MG63 (cell line): ENCODE data around the gene TPMT. TPM values are rescaled to one million over a fixed set of nuclear protein-coding genes. Genes with fewer than 3 reads are reported as not detected.
"Not testable (repeated sequence)": the region's sequence is repeated elsewhere in the genome, so short reads cannot be mapped to it uniquely, and the experiment has no call there.

Experiments
- DNase-seq: peaks from one replicate; pipeline ENCODE4 v3.0.0-alpha.2; 2020
- H3K27me3 ChIP-seq: fragments of 250-450 bp; sonication (Bioruptor Pico); 2 replicates; pipeline ENCODE4 v1.5.1; 2020; ENCODE audit warnings: mild to moderate bottlenecking, moderate library complexity
- H3K36me3 ChIP-seq: fragments of 250-450 bp; sonication (Bioruptor Pico); 2 replicates; pipeline ENCODE4 v1.5.1; 2020; ENCODE audit warnings: mild to moderate bottlenecking, moderate library complexity
- H3K4me3 ChIP-seq: fragments of 250-450 bp; sonication (Bioruptor Pico); 2 replicates; pipeline ENCODE4 v1.5.1; 2020; ENCODE audit warnings: mild to moderate bottlenecking, moderate library complexity
- H3K9me3 ChIP-seq: fragments of 250-450 bp; sonication (Bioruptor Pico); 2 replicates; pipeline ENCODE4 v1.5.1; 2020; ENCODE audit warnings: mild to moderate bottlenecking, moderate library complexity
- total RNA-seq: library from RNA; depleted of rRNA; stranded (reverse); fragments of >200 nt; shearing (Covaris generic); gene quantifications from 2 replicates; pipeline ENCODE4 v1.2.3, GENCODE V29; 2014; ENCODE audit warnings: low replicate concordance; rRNA removed

The TPMT gene
- 8.3 and 9.5 TPM in 2 replicates for total RNA-seq

DNA sequence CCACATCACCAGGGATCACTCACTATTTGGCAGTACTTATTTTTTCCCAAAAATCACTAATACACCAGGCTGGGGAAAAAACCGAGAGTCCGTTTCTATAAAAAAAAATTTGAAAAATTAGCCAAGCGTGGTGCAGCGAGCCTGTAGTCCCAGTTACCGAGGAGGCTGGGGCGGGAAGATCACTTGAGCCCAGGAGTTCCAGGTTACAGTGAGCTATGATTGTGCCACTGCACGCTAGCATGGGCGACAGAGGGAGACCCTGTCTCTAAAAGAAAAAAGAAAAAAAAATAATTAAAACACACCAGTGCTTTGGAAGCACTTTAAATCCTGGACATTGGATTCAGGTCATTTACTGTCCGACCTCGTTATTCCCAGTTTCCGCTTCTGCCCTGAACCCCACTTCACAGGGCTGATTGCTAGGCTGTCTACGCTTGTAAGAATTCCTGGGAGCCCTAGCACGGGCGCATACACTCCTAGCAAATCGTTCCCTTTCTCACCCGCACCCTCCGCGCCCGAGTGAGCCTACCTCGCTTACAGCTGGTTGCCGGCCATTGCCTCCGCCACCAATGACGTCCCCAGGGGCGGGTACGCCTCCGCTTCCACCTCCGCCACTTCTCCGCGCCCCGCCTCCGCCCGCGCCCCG is at the start of gene TPMT:
TSS of gene TPMT (minus strand) at position 571 of the 643 bp plus-strand sequence. CDS start 5,950 bp downstream, outside the sequence.
- no peaks in the 10 kb centered on the region for H3K36me3 ChIP-seq
- H3K4me3 ChIP-seq = peak within 1 kb of the TSS; percentile 79
- peak; percentile 5 for DNase-seq
- H3K27me3 ChIP-seq = no peaks in the 10 kb centered on the region
- H3K9me3 ChIP-seq = no peaks in the 10 kb centered on the region

DNA sequence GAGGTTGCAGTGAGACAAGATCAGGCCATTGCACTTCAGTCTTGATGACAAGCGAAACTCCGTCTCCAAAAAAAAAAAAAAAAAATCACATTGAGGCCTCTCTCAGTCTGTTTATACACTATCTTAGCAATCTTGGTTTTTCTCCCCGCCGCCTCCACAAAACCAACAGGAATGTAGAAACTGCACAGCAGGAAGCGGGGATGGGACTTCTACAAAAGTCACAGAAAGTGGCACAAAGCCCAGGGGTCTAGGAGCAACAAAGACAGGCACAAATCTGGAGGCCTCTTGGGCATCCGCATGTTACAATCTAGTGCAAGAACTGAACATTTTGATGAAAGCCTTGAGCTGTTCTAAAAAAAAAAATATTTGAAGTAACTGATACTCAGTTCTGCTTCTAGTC is 48.9 kb upstream of the TPMT start:
- no peaks in the 10 kb centered on the region for H3K27me3 ChIP-seq

DNA sequence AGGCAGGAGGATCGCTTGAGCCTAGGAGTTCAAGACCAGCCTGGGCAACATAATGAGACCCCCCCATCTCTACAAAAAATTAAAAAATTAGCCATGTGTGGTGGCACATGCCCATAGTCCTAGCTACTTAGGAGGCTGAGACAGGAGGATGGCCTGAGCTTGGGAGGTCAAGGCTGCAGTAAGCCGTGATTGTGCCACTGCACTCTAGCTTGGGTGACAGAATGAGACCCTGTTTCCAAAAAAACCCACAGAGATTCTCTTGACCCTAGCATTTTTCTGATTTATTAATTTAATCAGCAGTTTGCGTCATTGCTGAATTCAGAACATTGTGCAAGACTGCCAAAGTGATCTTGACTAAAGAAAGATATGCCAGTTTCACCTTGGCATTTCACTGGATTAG is 37.1 kb upstream of the TPMT start:
- Histone ChIP-seq H3K27me3 (no peaks in the 10 kb centered on the region), H3K4me3 (no peak overlapping the region)

More for the DNA sequence above, 48.9 kb upstream of the TPMT start:
- H3K9me3 ChIP-seq = no peaks in the 10 kb centered on the region
- no peaks in the 10 kb centered on the region for H3K36me3 ChIP-seq
- no peak for DNase-seq
- H3K4me3 ChIP-seq = no peak overlapping the region

DNA sequence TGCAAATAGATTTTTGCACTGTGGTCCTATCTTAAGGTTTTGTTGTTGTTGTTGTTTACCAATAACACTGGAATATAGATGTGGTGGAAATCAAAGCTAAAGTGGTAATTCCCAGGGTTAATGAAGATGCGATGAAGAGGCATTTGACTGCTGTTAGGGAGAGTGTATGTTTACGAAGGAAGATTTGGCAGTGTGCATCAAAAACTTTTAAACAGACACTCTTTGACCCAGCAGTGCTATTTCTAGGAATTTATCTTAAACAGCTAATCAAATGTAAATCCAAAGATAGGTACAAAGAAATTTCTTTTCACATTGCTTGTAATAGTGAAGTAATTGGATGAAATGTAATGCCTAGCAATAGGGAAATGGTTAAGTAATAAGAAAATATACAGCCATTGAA is 34.3 kb upstream of the TPMT start:
- no peak overlapping the region for H3K4me3 ChIP-seq
- H3K36me3 ChIP-seq = no peaks in the 10 kb centered on the region
- DNase-seq = no peak
- no peaks in the 10 kb centered on the region for H3K9me3 ChIP-seq
- no peaks in the 10 kb centered on the region for H3K27me3 ChIP-seq

More for the DNA sequence above, 37.1 kb upstream of the TPMT start:
- no peaks in the 10 kb centered on the region for H3K36me3 ChIP-seq
- H3K9me3 ChIP-seq = no peaks in the 10 kb centered on the region
- DNase-seq = no peak

DNA sequence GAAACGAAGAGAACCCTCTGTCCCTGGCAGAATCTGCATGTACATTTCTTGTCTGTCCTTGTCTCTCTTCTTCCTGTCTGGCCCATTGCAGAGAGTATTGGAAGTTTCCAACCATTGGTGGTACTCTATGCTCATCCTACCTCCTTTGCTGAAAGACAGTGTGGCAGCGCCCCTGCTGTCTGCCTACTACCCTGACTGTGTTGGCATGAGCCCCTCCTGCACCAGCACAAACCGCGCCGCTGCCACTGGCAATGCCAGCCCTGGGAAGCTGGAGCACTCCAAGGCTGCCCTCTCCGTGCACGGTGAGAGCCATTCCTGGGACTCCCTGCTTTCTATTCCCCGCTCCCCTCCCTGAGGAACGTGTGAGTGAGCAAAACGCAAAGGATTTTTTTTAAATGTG is 32.8 kb upstream of the TPMT start:
- Histone ChIP-seq H3K9me3 (no peaks in the 10 kb centered on the region), H3K27me3 (no peaks in the 10 kb centered on the region), H3K4me3 (no peak overlapping the region), H3K36me3 (no peaks in the 10 kb centered on the region)
- DNase-seq = no peak

DNA sequence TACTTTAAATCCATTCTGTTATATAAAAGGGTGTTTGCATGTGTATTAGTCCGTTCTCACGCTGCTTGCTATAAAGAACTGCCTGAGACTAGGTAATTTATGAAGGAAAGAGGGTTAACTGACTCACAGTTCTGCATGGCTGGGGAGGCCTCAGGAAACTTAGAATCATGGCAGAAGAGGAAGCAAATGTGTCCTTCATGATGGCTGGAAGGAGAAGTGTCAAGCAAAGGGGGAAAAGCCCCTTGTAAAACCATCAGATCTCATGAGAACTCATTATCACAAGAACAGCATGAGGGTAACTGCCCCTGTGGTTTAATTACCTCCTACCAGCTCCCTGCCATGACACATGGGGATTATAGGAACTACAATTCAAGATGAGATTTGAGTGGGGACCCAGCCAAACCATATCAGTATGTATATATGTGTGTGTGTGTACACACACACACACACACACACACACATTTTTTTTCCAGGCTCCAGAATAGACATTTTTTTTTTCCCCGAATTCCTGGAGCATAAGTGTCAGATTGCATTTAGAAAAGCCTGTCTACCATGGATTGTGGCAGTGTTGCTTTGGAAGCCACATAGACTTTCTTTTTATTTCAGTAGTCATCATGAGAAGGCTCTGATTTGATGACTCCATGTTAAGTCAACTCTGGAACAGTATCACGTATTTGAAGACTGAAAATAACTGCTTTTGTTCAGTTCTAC is 31.8 kb upstream of the TPMT start:
- no peak for DNase-seq
- H3K27me3 ChIP-seq = no peaks in the 10 kb centered on the region

DNA sequence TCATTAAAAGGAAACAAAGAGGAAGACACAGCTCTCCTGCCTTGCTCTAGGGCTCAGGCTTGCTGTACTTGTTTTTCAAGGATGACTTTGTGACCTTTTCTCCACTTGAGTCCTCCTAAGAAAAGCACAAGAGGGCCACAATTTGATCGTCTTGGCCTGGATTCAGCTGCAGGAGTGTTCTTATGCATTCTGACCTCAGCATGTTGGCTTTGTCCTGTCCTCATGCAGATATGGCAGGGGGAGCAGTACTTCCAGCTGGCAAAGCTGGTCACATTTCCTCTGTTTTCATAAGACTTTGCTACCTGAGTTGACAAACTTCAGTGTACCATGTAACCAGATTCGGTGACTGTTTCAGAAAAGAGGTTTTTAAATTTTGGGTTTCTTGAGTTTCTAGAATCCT is 31.2 kb upstream of the TPMT start:
- H3K27me3 ChIP-seq = no peaks in the 10 kb centered on the region
- DNase-seq = no peak
- no peak overlapping the region for H3K4me3 ChIP-seq
- H3K9me3 ChIP-seq = no peaks in the 10 kb centered on the region
- H3K36me3 ChIP-seq = no peaks in the 10 kb centered on the region

More for the DNA sequence above, 31.8 kb upstream of the TPMT start:
- H3K36me3 ChIP-seq = no peaks in the 10 kb centered on the region
- H3K4me3 ChIP-seq = no peak overlapping the region
- H3K9me3 ChIP-seq = no peaks in the 10 kb centered on the region

DNA sequence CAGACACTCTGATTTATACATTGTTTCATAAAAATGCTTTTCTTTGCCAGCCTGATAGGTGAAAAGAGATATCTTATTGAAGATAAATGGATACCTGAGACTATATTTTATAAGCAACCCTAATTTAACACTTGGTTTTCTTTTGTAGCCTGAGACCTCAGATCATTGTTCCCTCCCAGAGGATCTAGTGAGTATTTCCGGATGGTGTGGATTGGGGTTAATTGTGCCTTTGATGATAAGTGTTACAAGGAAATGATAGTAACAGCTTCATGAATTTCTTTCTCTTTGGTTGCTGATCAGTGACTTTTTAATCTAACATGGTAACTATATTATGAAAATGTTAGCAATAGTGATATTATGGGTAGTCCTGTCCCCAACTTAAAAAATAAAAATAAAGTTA is 30.7 kb upstream of the TPMT start:
- DNase-seq = no peak
- Histone ChIP-seq H3K36me3 (no peaks in the 10 kb centered on the region), H3K9me3 (no peaks in the 10 kb centered on the region), H3K27me3 (no peaks in the 10 kb centered on the region), H3K4me3 (no peak overlapping the region)

DNA sequence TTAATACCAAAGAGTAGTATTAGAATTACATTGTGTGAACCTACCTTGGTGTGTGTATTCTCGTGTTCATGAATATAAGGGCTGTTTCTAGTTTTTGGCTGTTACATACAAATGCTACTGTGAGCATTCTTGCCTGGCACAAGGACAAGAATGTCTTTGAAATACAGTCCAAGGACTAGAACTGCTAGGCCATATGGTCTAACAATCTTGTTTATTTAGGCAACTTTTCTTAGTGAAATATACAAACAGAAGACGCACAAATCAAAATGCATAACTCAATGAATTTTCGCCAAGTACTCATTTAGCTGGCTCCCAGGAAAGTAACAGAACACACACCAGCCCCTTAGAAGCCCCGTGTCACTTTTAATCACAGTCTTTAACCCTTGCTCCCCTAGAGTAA is 28.9 kb upstream of the TPMT start:
- H3K9me3 ChIP-seq = no peaks in the 10 kb centered on the region
- H3K27me3 ChIP-seq = no peaks in the 10 kb centered on the region
- no peaks in the 10 kb centered on the region for H3K36me3 ChIP-seq
- DNase-seq = no peak
- H3K4me3 ChIP-seq = no peak overlapping the region

DNA sequence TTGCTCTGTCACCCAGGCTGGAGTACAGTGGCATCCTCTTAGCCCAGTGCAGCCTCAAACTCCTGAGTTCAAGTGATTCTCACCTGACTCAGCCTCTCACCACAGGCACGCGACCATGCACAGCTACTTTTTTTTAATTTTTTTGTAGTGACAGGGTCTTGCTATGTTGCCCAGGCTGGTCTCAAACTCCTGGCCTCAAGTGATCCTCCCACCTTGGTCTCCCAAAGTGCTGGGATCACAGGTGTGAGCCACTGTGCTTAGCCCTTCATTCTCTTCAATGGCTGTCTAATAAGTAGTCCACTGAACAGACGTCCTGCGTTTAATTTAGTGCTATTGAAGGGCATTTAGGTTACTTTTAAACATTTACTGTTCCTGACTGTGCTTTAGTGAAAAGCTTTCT is 27.7 kb upstream of the TPMT start:
- Histone ChIP-seq H3K4me3 (no peak overlapping the region), H3K36me3 (no peaks in the 10 kb centered on the region), H3K9me3 (no peaks in the 10 kb centered on the region), H3K27me3 (no peaks in the 10 kb centered on the region)
- no peak for DNase-seq

DNA sequence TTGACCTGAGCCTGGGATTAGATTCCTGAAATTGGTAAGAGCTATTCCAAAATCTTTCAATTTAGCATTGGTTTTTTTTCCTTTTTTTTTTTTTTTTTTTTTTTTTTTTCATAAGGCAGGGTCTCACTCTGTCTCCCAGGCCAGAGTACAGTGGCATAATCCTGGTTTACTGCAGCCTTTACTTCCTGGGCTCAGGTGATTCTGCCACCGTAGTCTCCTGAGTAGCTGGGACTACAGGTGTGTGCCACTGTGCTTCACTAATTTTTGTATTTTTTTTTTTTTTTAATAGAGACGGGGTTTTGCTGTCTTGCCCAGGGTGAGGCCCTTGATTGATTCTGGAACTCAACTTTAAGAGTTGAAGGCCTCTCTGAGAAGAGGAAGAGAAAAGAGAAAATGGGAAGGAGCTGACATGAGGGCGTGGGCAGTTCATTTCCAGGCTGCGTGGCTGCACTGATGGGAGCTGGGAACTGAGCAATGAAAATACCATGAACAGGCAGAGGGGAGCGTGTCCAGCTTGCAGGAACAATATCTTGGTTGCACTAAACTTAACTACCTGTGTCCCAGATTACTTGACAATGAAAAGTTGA is 25.0 kb upstream of the TPMT start:
- no peaks in the 10 kb centered on the region for H3K9me3 ChIP-seq
- no peak for DNase-seq
- H3K36me3 ChIP-seq = no peaks in the 10 kb centered on the region
- no peaks in the 10 kb centered on the region for H3K27me3 ChIP-seq
- H3K4me3 ChIP-seq = no peak overlapping the region

DNA sequence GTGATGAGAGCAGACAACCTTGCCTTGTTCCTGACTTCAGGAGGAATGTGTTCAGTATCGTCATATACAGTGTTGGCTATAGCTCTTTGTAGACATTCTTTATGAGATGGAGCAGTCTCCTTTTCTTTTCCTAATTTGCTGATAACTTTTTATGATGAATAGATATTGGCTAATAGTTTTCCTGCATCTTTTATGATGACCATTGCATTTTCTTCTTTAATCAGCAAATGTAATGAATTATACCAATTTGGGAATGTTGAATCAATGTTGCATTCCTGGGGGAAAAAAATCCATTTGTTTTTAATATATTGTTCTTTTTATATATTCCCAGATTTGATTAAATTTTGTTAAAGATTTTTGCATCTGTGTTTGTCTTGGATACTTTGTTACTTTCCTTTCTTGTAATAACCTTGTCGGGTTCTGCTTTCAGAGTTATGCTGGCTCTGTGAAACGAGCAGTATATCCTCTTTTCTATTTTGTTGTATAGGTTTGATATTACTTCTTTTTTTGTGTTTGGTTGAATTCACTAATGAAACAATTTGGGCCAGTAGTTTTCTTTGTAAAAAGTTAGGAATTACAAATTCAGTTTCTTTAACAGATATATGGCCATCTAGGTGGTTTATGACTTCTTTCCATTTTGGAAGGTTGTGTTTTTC is 24.2 kb upstream of the TPMT start:
- Histone ChIP-seq H3K4me3 (no peak overlapping the region), H3K27me3 (no peaks in the 10 kb centered on the region), H3K9me3 (no peaks in the 10 kb centered on the region), H3K36me3 (no peaks in the 10 kb centered on the region)
- DNase-seq = no peak

DNA sequence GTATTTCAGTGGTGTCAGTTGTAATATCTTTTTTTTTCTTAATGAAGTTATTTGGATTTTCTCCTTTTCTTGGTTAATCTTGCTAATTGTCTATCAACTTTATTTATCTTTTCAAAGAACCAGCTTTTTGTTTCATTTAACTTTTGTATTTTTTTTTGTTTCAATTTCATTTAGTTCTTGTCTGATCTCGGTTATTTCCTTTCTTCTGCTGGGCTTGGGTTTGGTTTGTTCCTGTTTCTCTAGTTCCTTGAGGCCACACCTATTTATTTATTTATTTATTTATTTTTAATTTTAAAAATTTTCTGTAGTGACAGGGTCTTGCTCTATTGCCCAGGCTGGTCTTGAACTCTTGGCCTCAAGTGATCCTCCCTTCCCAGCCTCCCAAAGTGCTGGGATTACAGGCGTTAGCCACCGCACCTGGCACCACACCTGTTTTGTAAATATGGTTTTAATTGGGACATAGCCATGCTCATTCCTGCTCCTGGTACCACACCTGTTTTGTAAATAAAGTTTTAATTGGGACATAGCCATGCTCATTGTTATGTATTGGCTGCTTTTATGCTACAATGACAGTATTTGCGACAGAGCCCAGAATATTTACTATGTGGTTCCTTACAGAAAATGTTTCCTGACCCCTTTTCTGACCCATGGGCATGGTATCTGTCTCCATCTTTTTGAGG is 22.5 kb upstream of the TPMT start:
- H3K27me3 ChIP-seq = no peaks in the 10 kb centered on the region
- DNase-seq = no peak
- no peaks in the 10 kb centered on the region for H3K36me3 ChIP-seq
- H3K4me3 ChIP-seq = no peak overlapping the region
- H3K9me3 ChIP-seq = no peaks in the 10 kb centered on the region

DNA sequence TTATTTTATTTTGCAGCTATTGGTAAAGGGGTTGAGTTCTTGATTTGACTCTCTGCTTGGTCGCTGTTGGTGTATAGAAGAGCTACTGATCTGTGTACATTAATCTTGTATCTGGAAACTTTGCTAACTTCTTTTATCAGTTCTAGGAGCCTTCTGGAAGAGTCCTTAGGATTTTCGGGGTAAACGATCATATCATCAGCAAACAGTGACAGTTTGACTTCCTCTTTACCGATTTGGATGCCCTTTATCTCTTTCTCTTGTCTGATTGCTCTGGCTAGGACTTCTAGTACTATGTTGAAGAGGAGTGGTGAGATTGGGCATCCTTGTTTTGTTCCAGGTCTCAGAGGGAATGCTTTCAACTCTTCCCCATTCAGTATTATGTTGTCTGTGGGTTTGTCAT is 21.3 kb upstream of the TPMT start:
- H3K9me3 ChIP-seq, H3K36me3 ChIP-seq, H3K27me3 ChIP-seq, H3K4me3 ChIP-seq, DNase-seq: not testable (repeated sequence)

DNA sequence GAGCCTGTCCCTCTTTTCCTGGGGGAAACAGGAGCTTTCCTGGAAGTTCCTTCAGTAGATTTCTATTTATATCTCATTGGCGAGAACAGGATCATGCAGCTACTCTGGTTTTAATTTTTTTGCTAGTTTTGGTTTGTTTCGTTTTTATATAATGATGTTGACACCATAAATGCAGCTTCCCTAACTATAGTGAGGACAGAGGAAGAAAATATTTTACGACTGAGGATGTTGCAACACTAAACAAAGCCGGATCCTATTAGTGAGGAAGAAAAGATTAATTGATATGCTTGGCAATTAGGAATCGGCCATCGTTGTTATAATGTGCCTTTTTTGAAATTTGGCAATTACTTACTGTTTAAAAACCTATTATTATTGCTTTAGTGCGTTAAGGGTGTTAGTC is 17.0 kb upstream of the TPMT start:
- Histone ChIP-seq H3K27me3 (no peaks in the 10 kb centered on the region), H3K36me3 (no peaks in the 10 kb centered on the region; the same call in 1 of the 2 replicates), H3K9me3 (no peaks in the 10 kb centered on the region), H3K4me3 (no peak overlapping the region)
- DNase-seq = no peak

DNA sequence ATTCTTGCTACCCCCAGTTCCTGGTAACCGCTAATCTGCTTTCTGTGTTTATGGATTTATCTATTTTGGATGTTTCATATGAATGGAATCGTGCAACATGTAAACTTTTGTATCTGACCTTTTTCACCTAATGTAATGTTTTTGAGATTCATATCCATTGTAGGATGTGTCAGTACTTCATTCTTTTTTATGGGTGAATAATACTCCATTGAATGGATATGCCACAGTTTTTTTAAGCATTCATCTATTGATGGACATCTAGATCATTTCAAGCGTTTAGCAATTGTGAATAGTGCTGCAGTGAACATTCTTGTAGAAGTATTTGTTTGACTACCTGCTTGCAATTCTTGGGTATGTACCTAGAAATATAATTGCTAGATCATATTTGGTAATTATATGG is 13.4 kb upstream of the TPMT start:
- H3K27me3 ChIP-seq = no peaks in the 10 kb centered on the region
- H3K4me3 ChIP-seq = no peak overlapping the region
- no peak for DNase-seq
- H3K9me3 ChIP-seq = no peaks in the 10 kb centered on the region
- H3K36me3 ChIP-seq = no peaks in the 10 kb centered on the region; the same call in 1 of the 2 replicates
